Fibroblast of pulmonary artery (primary cell): ENCODE measurements around the gene SART3.

ENCODE experiments used
- DNase-seq: peaks from one replicate; pipeline ENCODE4 v3.0.0-alpha.2; 2010; ENCODE audit warnings: low read depth
- H3K4me3 ChIP-seq: replicated peaks from 2 replicates; pipeline ENCODE4 v1.5.1; 2011; ENCODE audit warnings: low read depth, mild to moderate bottlenecking, control low read depth, low read length, moderate library complexity
- CTCF ChIP-seq: IDR thresholded peaks from 2 replicates; pipeline ENCODE4 v1.5.1; 2011; ENCODE audit warnings: mild to moderate bottlenecking, control low read depth, low read length, inconsistent platforms; ENCODE audit errors: missing control alignments

The SART3 gene

GRCh38 chr12:108570743-108571608 lies 10.0 kb upstream of the SART3 start:
- peak; percentile 73 for DNase-seq
- peak; percentile 45 for TF ChIP-seq CTCF

GRCh38 chr12:108568338-108569154 lies 7.6 kb upstream of the SART3 start:
- no peak overlapping the region for H3K4me3 ChIP-seq
- no peak for DNase-seq
- no peak for TF ChIP-seq CTCF

More at GRCh38 chr12:108570743-108571608, 10.0 kb upstream of the SART3 start:
- no peak overlapping the region for H3K4me3 ChIP-seq

- peak; percentile 14 for DNase-seq
- H3K4me3 ChIP-seq: no peak overlapping the region
- TF ChIP-seq CTCF: no peak
These were observed 6.7 kb upstream of the SART3 start for GRCh38 chr12:108567406-108568337.

- no peak for TF ChIP-seq CTCF
- DNase-seq: no peak
- H3K4me3 ChIP-seq: no peak overlapping the region
These were observed 5.5 kb upstream of the SART3 start for GRCh38 chr12:108566452-108566851.

- no peak overlapping the region for H3K4me3 ChIP-seq
- TF ChIP-seq CTCF: no peak
- peak; percentile 86 for DNase-seq
These were observed 5.0 kb upstream of the SART3 start for GRCh38 chr12:108565976-108566375.

GRCh38 chr12:108565146-108565545 lies 4.2 kb upstream of the SART3 start:
- TF ChIP-seq CTCF: no peak
- DNase-seq: no peak
- no peak overlapping the region for H3K4me3 ChIP-seq
